Stomach (tissue), 9 donors: ENCODE data around the gene DND1. TPM values are rescaled to one million over a fixed set of nuclear protein-coding genes. Genes with fewer than 3 reads are reported as not detected.

Experiments used
- DNase-seq, 2 donors: peaks; one replicate each; pipeline versions ENCODE4 v3.0.0 to v3.0.0-alpha.2; 2013 to 2019
- H3K27ac ChIP-seq, 5 donors: fragments of 200-600 bp in 4 of 5; sonication (generic) in 4 of 5; one replicate each; pipeline ENCODE4 v1.5.1; 2013 to 2019; ENCODE audit warnings: mild to moderate bottlenecking in 1 of 5, moderate library complexity in 1 of 5
- H3K27me3 ChIP-seq, 3 donors: fragments of 200-600 bp; sonication (generic); one replicate each; pipeline ENCODE4 v1.5.1; 2017 to 2019; ENCODE audit warnings: mixed run types in 1 of 3
- H3K36me3 ChIP-seq, 4 donors: fragments of 200-600 bp; sonication (generic); 1 replicate in 3 of 4; 2 replicates in 1 of 4; pipeline ENCODE4 v1.5.1; 2016 to 2019
- H3K4me1 ChIP-seq, 4 donors: fragments of 200-600 bp; sonication (generic); one replicate each; pipeline ENCODE4 v1.5.1; 2016 to 2019
- H3K4me3 ChIP-seq, 4 donors: fragments of 200-600 bp; sonication (generic) in 3 of 4; one replicate each; pipeline ENCODE4 v1.5.1; 2016 to 2019; ENCODE audit warnings: mild to moderate bottlenecking in 1 of 4
- H3K9me3 ChIP-seq, 4 donors: fragments of 200-600 bp; sonication (generic); one replicate each; pipeline ENCODE4 v1.5.1; 2016 to 2019
- EP300 ChIP-seq: sonication (generic); formaldehyde crosslinking; IDR thresholded peaks from one replicate; pipeline ENCODE4 v1.6.1; 2017; ENCODE audit warnings: antibody characterized with exemption
- POLR2A ChIP-seq, 4 donors: fragments of 450-650 bp; IDR thresholded peaks; one replicate each; pipeline ENCODE4 v1.6.1; 2016; ENCODE audit warnings: antibody characterized with exemption in 4 of 4, control low read depth in 2 of 4, mild to moderate bottlenecking in 1 of 4, moderate library complexity in 1 of 4
- POLR2AphosphoS5 ChIP-seq, 3 donors: sonication (generic); formaldehyde crosslinking; IDR thresholded peaks; one replicate each; pipeline ENCODE4 v1.6.1; 2016; ENCODE audit warnings: antibody characterized with exemption in 3 of 3
- WGBS, 5 donors: extraction: QIAGEN DNeasy Blood & Tissue Kit in 3 of 5; methylation state at CpG; one replicate each; pipeline versions ENCODE4 v1.1.5 to v1.1.7; 2013 to 2018; 5-methylcytosine and 5-hydroxymethylcytosine counted together
- intact Hi-C: fragments of 100-400 bp; cut with DNase I; formaldehyde crosslinking; loops from one replicate; pipeline ENCODE4 v1.15.1; 2023; ENCODE audit warnings: low total_unique reads
- polyA plus RNA-seq, 3 donors: library from polyadenylated mRNA; stranded (reverse); fragments of 200-250 nt; gene quantifications; one replicate each; pipeline ENCODE4 v1.2.3, GENCODE V29; 2013
- total RNA-seq, 5 donors: library from RNA; depleted of rRNA; stranded (reverse); fragments of >200 nt; gene quantifications; one replicate each; pipeline versions ENCODE4 v1.1.0 to v1.2.3, GENCODE V29; 2014 to 2016
- TF ChIP-seq, protein P1 (sequence below), 7 experiments: fragments of 450-650 bp in 4 of 7; fragments of 200-600 bp in 3 of 7; sonication (generic) in 3 of 7; IDR thresholded peaks; one replicate each; pipeline ENCODE4 v1.5.1; 2016 to 2019; ENCODE audit warnings: antibody characterized with exemption in 7 of 7, control low read depth in 2 of 7, mild to moderate bottlenecking in 1 of 7
- donor health status: healthy with polysubstance abuse.
- donor health status: Bipolar disorder and iron deficiency.
- donor health status: healthy.

The DND1 gene
- total and polyA plus RNA-seq, 8 donors = 0.50 to 6.4 (median 1.5) TPM; not detected in 4

GRCh38 chr5:140690376-140690932 is 17.1 kb upstream of the DND1 start:
- Histone ChIP-seq H3K27me3 (no peaks in the 10 kb centered on the region), H3K36me3 (peaks cover 12 to 57% (median 52%) of the 10 kb centered on the region in 4 donors), H3K4me3 (peak overlapping the region; percentile 66 to 85 (median 82)), H3K4me1 (peaks cover 17 to 57% (median 37%) of the 10 kb centered on the region in 4 donors), H3K27ac (peak overlapping the region; percentile 81 to 91 (median 88)), H3K9me3 (no peaks in the 10 kb centered on the region)
- intact Hi-C loops = no loop called here
- 44 to 56% (median 50%) methylated on average over 6 to 8 of the region's 8 CpGs for WGBS, 5 donors
- TF ChIP-seq EP300 = no peak
- no peak for TF ChIP-seq POLR2A (IDR thresholded peaks at IDR 0.05)
- TF ChIP-seq, protein P1, sequence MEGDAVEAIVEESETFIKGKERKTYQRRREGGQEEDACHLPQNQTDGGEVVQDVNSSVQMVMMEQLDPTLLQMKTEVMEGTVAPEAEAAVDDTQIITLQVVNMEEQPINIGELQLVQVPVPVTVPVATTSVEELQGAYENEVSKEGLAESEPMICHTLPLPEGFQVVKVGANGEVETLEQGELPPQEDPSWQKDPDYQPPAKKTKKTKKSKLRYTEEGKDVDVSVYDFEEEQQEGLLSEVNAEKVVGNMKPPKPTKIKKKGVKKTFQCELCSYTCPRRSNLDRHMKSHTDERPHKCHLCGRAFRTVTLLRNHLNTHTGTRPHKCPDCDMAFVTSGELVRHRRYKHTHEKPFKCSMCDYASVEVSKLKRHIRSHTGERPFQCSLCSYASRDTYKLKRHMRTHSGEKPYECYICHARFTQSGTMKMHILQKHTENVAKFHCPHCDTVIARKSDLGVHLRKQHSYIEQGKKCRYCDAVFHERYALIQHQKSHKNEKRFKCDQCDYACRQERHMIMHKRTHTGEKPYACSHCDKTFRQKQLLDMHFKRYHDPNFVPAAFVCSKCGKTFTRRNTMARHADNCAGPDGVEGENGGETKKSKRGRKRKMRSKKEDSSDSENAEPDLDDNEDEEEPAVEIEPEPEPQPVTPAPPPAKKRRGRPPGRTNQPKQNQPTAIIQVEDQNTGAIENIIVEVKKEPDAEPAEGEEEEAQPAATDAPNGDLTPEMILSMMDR (IDR thresholded peaks at IDR 0.05) = no peak
- TF ChIP-seq POLR2AphosphoS5 (IDR thresholded peaks at IDR 0.05) = no peak
- DNase-seq = no peak

DNA sequence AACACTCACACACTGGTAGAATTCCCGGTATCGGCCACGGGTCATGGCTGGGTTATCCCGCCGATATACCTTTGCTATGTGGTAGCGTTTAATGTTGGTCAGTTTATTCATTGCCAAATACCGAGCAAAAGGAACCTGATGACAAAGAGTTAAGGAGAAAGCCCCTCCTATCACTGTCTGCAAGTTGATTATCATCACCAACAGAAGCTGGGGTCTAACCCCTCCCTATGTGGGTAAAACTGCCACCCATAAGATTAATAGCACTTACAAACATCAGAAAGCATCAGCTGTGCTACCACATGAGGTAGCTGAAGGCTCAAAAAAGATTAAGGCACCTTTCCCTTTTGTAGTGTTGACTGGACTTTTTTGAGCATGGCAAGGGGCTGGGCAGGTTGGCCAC is 5.6 kb upstream of the DND1 start:
- no peaks in the 10 kb centered on the region for H3K9me3 ChIP-seq
- H3K4me3 ChIP-seq = no peak overlapping the region
- no peak overlapping the region for H3K27ac ChIP-seq
- no peak for TF ChIP-seq EP300
- no peak for TF ChIP-seq POLR2AphosphoS5 (IDR thresholded peaks at IDR 0.05)
- TF ChIP-seq, protein P1 (IDR thresholded peaks at IDR 0.05) = no peak
- no peak for TF ChIP-seq POLR2A (IDR thresholded peaks at IDR 0.05)
- 95 to 98% (median 97%) methylated on average over 7 of the region's 7 CpGs for WGBS, 5 donors
- DNase-seq = no peak
- no peaks in the 10 kb centered on the region for H3K27me3 ChIP-seq
- H3K36me3 ChIP-seq = peaks cover 48 to 100% (median 98%) of the 10 kb centered on the region in 4 donors
- H3K4me1 ChIP-seq = no peaks in the 10 kb centered on the region
- intact Hi-C loops = no loop called here

DNA sequence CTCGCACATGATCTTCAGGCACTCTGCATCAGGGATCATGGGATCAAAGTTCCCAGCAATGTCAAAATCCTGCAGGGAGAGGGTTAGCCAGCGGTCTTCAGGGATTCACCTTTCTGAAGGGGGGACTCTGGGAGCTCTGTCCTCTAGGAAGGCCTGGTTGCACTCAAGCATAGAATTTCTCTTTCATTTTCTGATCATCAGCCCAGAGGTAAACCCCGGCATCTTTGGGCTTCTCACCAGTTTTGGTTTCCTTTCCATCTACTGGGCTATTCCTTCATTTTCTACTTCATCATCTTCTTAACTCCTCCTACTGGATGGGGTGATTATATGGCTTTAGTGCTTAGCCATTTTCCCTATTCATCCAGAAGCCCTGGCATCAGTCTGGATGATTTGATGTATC is 4.6 kb upstream of the DND1 start:
- TF ChIP-seq EP300 = no peak
- TF ChIP-seq, protein P1 (IDR thresholded peaks at IDR 0.05) = no peak
- TF ChIP-seq POLR2AphosphoS5 (IDR thresholded peaks at IDR 0.05) = no peak
- intact Hi-C loops = no loop called here
- Histone ChIP-seq H3K27ac (no peak overlapping the region), H3K27me3 (no peaks in the 10 kb centered on the region), H3K9me3 (no peaks in the 10 kb centered on the region), H3K36me3 (peaks cover 49 to 100% (median 98%) of the 10 kb centered on the region in 4 donors), H3K4me3 (no peak overlapping the region), H3K4me1 (peaks cover 0 to under 1% (median 0%) of the 10 kb centered on the region in 4 donors)
- 80 to 100% (median 95%) methylated on average over 3 of the region's 3 CpGs for WGBS, 5 donors
- no peak for DNase-seq

GRCh38 chr5:140674629-140675028 is 1.3 kb upstream of the DND1 start:
- Histone ChIP-seq H3K27me3 (no peaks in the 10 kb centered on the region), H3K4me3 (no peak overlapping the region), H3K4me1 (peaks cover 0 to 21% (median 5%) of the 10 kb centered on the region in 4 donors), H3K36me3 (peaks cover 46 to 100% (median 98%) of the 10 kb centered on the region in 4 donors), H3K27ac (no peak overlapping the region), H3K9me3 (no peaks in the 10 kb centered on the region)
- TF ChIP-seq, protein P1 (IDR thresholded peaks at IDR 0.05) = no peak
- TF ChIP-seq EP300 (no peak), POLR2A (IDR thresholded peaks at IDR 0.05) (no peak), POLR2AphosphoS5 (IDR thresholded peaks at IDR 0.05) (no peak)
- DNase-seq = no peak
- 88 to 97% (median 93%) methylated on average over 4 of the region's 4 CpGs for WGBS, 5 donors
- intact Hi-C loops = no loop called here
